ENCODE measurements around the gene TNPO3.

TNPO3 gene

GRCh38 chr7:129054438-129055293 lies at the start of gene TNPO3:
TNPO3 (minus strand) TSS chr7:129055111; CDS start chr7:129054770, 341 bp downstream.
- Histone ChIP-seq H3K27ac (ENCODE audit: low read depth, low read length) (peak within 1 kb of the TSS; percentile 89), H3K27me3 (ENCODE audit: insufficient read depth, low read length) (peaks cover 11% of the 10 kb centered on the region; the same call in 1 of the 2 replicates), H3K4me1 (ENCODE audit: control insufficient read depth, insufficient read depth, low read length, unreplicated experiment) (peaks cover 7% of the 10 kb centered on the region), H3K4me3 (ENCODE audit: low read depth, low read length) (peak within 1 kb of the TSS; percentile 99), H3K36me3 (ENCODE audit: insufficient read depth, low read length) (peaks cover 3% of the 10 kb centered on the region; the same call in 1 of the 2 replicates), H3K79me2 (ENCODE audit: control insufficient read depth, insufficient read depth, low read length, unreplicated experiment) (peaks cover 44% of the 10 kb centered on the region), H2AFZ (ENCODE audit: low read length, unreplicated experiment) (peak within 1 kb of the TSS; percentile 97)

DNA sequence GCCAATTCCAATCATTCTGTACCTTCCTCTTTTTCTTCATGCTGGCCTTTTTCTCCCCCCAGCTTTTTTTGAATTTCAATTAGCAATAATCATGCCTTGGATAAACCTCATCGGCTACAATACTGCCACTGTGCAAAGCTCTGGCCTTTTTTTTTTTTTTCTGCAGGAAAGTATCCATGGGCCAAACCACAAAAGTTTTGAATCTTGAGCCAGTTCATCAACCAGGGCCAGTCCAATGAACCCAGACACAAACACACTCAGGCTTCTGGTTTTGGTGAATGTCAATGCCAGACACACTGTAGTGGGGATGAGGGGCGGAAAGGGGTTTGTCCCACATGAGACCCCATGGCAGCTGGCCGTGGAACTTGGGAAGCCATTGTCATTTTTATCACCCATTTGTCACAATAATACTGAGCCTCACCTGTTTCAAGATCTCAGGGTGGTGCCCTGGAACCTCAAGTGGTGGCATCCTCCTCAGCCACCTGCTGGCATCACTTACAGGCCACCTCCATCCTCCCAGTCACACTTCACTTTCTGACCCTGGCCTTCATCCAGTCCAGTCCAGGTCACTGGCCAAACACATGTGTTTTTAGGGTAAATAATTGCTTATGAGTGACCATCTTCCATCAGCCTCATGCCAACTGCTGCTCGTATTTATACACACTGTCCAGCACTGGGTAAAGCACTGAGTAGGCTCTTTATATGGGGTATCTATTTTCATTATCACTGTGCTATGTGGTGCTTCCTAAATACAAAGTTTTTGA lies 48.8 kb upstream of the TNPO3 start:
- 0 out of 2 replicates have a peak, but pooled peaks cover 9% of the 10 kb centered on the region for H3K27me3 ChIP-seq (ENCODE audit: insufficient read depth, low read length)
- no peak overlapping the region for H3K4me3 ChIP-seq (ENCODE audit: low read depth, low read length)
- H3K79me2 ChIP-seq (ENCODE audit: control insufficient read depth, insufficient read depth, low read length, unreplicated experiment): no peaks in the 10 kb centered on the region
- H3K27ac ChIP-seq (ENCODE audit: low read depth, low read length): no peak overlapping the region
- H2AFZ ChIP-seq (ENCODE audit: low read length, unreplicated experiment): no peak overlapping the region
- H3K4me1 ChIP-seq (ENCODE audit: control insufficient read depth, insufficient read depth, low read length, unreplicated experiment): no peaks in the 10 kb centered on the region
- H3K36me3 ChIP-seq (ENCODE audit: insufficient read depth, low read length): no peaks in the 10 kb centered on the region

DNA sequence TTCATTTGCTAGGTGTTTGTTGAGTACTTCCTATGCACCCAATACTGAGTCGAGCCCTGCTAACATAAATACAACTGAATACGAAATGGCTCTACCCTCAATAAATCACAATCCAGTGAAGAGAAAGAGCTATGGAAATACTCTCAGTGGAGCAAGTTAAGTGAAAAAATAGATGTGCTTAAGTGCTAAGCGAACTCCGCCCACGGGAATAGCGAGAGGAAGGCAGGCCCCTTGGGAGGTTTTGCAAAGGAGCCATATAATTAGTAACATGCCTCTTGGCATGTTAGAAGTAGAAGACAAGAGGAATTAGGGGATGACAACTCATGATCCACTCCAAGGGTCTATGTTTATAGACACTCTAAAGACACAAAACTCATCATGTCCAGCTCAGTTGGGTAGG lies 46.8 kb upstream of the TNPO3 start:
- Histone ChIP-seq H3K4me1 (ENCODE audit: control insufficient read depth, insufficient read depth, low read length, unreplicated experiment) (no peaks in the 10 kb centered on the region), H3K4me3 (ENCODE audit: low read depth, low read length) (no peak overlapping the region), H2AFZ (ENCODE audit: low read length, unreplicated experiment) (no peak overlapping the region), H3K27ac (ENCODE audit: low read depth, low read length) (no peak overlapping the region), H3K79me2 (ENCODE audit: control insufficient read depth, insufficient read depth, low read length, unreplicated experiment) (no peaks in the 10 kb centered on the region), H3K27me3 (ENCODE audit: insufficient read depth, low read length) (peaks cover 14% of the 10 kb centered on the region), H3K36me3 (ENCODE audit: insufficient read depth, low read length) (no peaks in the 10 kb centered on the region)

GRCh38 chr7:129100827-129101166 lies 45.9 kb upstream of the TNPO3 start:
- Histone ChIP-seq H3K4me3 (ENCODE audit: low read depth, low read length) (no peak overlapping the region), H3K27me3 (ENCODE audit: insufficient read depth, low read length) (peaks cover 18% of the 10 kb centered on the region), H3K79me2 (ENCODE audit: control insufficient read depth, insufficient read depth, low read length, unreplicated experiment) (no peaks in the 10 kb centered on the region), H3K36me3 (ENCODE audit: insufficient read depth, low read length) (no peaks in the 10 kb centered on the region), H2AFZ (ENCODE audit: low read length, unreplicated experiment) (no peak overlapping the region), H3K27ac (ENCODE audit: low read depth, low read length) (no peak overlapping the region), H3K4me1 (ENCODE audit: control insufficient read depth, insufficient read depth, low read length, unreplicated experiment) (no peaks in the 10 kb centered on the region)

DNA sequence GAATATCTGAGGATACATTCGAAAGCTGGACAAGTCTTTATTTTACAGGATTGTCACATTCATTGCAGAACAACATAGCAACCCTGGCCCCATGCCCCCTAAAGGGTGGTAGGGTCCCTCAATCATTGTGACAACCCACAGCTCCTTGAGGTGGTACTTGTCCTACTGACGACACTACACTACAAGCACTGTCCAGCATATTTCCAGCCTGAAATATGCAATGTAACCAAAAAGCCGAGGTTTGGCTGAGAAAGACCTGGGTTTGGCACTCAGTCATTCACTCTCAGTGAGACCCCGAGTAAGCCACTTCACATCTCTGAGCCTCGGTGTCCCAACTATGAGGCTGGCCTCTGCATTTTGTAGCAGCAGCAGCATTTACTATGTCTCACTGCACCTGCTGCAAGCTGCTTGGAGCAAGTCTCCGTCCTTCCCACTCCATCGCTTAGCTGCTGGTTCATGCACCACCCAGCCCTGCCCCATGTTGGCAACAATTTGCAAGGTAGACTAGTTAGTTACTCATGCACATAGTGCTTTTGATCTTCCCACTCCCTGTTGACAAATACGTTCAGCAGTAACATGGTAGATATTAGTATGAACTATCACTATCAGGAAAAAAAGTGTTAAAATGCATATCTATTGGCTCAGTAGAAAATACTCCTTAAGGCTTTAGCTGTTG lies 43.6 kb upstream of the TNPO3 start:
- H3K79me2 ChIP-seq (ENCODE audit: control insufficient read depth, insufficient read depth, low read length, unreplicated experiment): no peaks in the 10 kb centered on the region
- H3K27ac ChIP-seq (ENCODE audit: low read depth, low read length): no peak overlapping the region
- no peak overlapping the region for H2AFZ ChIP-seq (ENCODE audit: low read length, unreplicated experiment)
- no peak overlapping the region for H3K4me3 ChIP-seq (ENCODE audit: low read depth, low read length)
- H3K4me1 ChIP-seq (ENCODE audit: control insufficient read depth, insufficient read depth, low read length, unreplicated experiment): no peaks in the 10 kb centered on the region
- no peaks in the 10 kb centered on the region for H3K36me3 ChIP-seq (ENCODE audit: insufficient read depth, low read length)
- peaks cover 13% of the 10 kb centered on the region for H3K27me3 ChIP-seq (ENCODE audit: insufficient read depth, low read length)

- Histone ChIP-seq H3K36me3 (ENCODE audit: insufficient read depth, low read length) (no peaks in the 10 kb centered on the region), H3K27ac (ENCODE audit: low read depth, low read length) (no peak overlapping the region), H3K4me3 (ENCODE audit: low read depth, low read length) (no peak overlapping the region), H3K4me1 (ENCODE audit: control insufficient read depth, insufficient read depth, low read length, unreplicated experiment) (no peaks in the 10 kb centered on the region), H3K27me3 (ENCODE audit: insufficient read depth, low read length) (peaks cover 13% of the 10 kb centered on the region), H3K79me2 (ENCODE audit: control insufficient read depth, insufficient read depth, low read length, unreplicated experiment) (no peaks in the 10 kb centered on the region), H2AFZ (ENCODE audit: low read length, unreplicated experiment) (no peak overlapping the region)
These were observed 40.3 kb upstream of the TNPO3 start for GRCh38 chr7:129095258-129095657.

GRCh38 chr7:129094501-129094900 lies 39.6 kb upstream of the TNPO3 start:
- peaks cover 13% of the 10 kb centered on the region for H3K27me3 ChIP-seq (ENCODE audit: insufficient read depth, low read length)
- no peak overlapping the region for H3K4me3 ChIP-seq (ENCODE audit: low read depth, low read length)
- no peaks in the 10 kb centered on the region for H3K79me2 ChIP-seq (ENCODE audit: control insufficient read depth, insufficient read depth, low read length, unreplicated experiment)
- H3K36me3 ChIP-seq (ENCODE audit: insufficient read depth, low read length): no peaks in the 10 kb centered on the region
- no peak overlapping the region for H2AFZ ChIP-seq (ENCODE audit: low read length, unreplicated experiment)
- peaks cover 3% of the 10 kb centered on the region for H3K4me1 ChIP-seq (ENCODE audit: control insufficient read depth, insufficient read depth, low read length, unreplicated experiment)
- no peak overlapping the region for H3K27ac ChIP-seq (ENCODE audit: low read depth, low read length)

DNA sequence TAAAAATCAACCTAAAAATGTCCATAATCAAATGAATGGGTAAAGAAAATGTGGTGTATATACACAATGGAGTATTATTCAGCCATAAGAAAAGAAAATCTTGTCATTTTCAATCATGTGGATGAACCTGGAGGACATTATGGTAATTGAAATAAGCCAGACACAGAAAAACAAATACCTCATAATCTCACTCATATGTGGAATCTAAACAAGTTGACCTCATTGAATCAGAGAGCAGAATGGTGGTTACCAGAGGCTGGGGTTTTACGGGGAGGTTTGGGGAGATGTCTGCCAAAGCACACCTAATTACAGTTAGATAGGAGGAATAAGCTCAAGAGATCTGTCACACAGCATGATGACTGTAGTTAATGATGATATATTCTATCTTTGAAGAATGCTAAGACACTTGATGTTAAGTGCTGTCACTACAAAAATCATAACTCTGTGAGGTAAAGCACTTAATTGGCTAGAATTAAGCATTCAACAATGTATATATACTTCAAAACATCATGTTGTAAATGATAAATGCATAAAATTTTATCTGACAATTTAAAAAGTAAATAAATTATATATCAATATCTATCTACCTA lies 39.1 kb upstream of the TNPO3 start:
- H3K4me1 ChIP-seq (ENCODE audit: control insufficient read depth, insufficient read depth, low read length, unreplicated experiment): peaks cover 5% of the 10 kb centered on the region
- H2AFZ ChIP-seq (ENCODE audit: low read length, unreplicated experiment): no peak overlapping the region
- no peak overlapping the region for H3K27ac ChIP-seq (ENCODE audit: low read depth, low read length)
- no peaks in the 10 kb centered on the region for H3K36me3 ChIP-seq (ENCODE audit: insufficient read depth, low read length)
- H3K4me3 ChIP-seq (ENCODE audit: low read depth, low read length): no peak overlapping the region
- peaks cover 13% of the 10 kb centered on the region for H3K27me3 ChIP-seq (ENCODE audit: insufficient read depth, low read length)
- H3K79me2 ChIP-seq (ENCODE audit: control insufficient read depth, insufficient read depth, low read length, unreplicated experiment): no peaks in the 10 kb centered on the region

GRCh38 chr7:129091484-129092002 lies 36.6 kb upstream of the TNPO3 start:
- Histone ChIP-seq H2AFZ (ENCODE audit: low read length, unreplicated experiment) (no peak overlapping the region), H3K4me3 (ENCODE audit: low read depth, low read length) (no peak overlapping the region), H3K4me1 (ENCODE audit: control insufficient read depth, insufficient read depth, low read length, unreplicated experiment) (peaks cover 5% of the 10 kb centered on the region), H3K79me2 (ENCODE audit: control insufficient read depth, insufficient read depth, low read length, unreplicated experiment) (no peaks in the 10 kb centered on the region), H3K27ac (ENCODE audit: low read depth, low read length) (no peak overlapping the region), H3K27me3 (ENCODE audit: insufficient read depth, low read length) (peaks cover 2% of the 10 kb centered on the region), H3K36me3 (ENCODE audit: insufficient read depth, low read length) (no peaks in the 10 kb centered on the region)

DNA sequence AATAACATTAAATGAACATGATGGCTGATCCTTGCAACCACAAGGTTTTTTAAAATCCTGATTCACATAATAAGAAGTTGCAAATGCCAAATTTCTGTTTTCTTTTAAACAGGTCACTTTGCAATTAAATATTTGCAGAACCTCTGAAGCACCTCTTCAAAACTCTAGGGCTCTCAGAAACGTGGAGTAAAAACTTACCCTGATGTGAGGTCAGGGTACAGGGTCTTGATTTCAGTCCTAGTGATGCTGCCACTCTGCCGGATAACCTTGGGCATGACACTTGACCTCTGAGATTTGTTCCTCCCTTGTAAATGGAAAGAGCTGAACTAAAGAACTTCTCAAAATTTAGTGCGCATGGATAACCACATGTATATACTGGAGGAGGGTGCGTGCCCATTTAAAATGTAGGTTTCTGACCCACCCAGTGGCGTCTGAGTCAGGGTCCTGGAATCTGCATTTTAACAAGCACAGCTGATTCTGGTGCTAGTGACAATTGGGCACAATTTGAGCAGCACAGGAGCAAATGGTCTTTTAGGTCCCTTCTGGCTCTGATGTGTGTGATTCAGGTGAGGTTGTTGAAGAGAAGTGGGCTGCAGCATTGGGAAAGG lies 35.5 kb upstream of the TNPO3 start:
- Histone ChIP-seq H3K79me2 (ENCODE audit: control insufficient read depth, insufficient read depth, low read length, unreplicated experiment) (no peaks in the 10 kb centered on the region), H2AFZ (ENCODE audit: low read length, unreplicated experiment) (no peak overlapping the region), H3K4me3 (ENCODE audit: low read depth, low read length) (no peak overlapping the region), H3K27ac (ENCODE audit: low read depth, low read length) (no peak overlapping the region), H3K4me1 (ENCODE audit: control insufficient read depth, insufficient read depth, low read length, unreplicated experiment) (peaks cover 5% of the 10 kb centered on the region), H3K27me3 (ENCODE audit: insufficient read depth, low read length) (no peaks in the 10 kb centered on the region; the same call in 1 of the 2 replicates), H3K36me3 (ENCODE audit: insufficient read depth, low read length) (no peaks in the 10 kb centered on the region)

Measured in ACC112 (cell line).